Measurements from ENCODE around the gene ANKRD42.

DNA sequence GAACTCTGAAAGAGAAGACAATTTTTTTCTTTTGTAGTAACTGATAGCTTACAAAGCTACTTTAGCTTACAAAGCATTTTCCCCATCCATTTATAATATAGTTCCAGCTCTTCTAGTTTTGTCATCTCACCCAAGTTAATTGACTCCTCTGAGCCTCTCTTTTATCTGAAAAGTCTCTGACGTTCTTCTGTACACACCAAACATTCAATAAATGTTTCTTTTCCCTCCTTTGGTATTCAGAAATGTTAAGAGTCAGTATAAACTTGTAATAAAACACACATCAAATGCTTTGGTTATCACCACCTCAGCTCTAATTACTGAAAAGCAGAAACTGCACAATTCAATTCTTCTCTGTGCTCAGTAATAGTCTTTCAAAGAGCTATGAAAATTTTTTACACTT, 86.7 kb downstream of the ANKRD42 start:
- TF ChIP-seq POLR2AphosphoS5 (IDR thresholded peaks at IDR 0.05; ENCODE audit: low read depth) = no peak
- TF ChIP-seq, protein P1, sequence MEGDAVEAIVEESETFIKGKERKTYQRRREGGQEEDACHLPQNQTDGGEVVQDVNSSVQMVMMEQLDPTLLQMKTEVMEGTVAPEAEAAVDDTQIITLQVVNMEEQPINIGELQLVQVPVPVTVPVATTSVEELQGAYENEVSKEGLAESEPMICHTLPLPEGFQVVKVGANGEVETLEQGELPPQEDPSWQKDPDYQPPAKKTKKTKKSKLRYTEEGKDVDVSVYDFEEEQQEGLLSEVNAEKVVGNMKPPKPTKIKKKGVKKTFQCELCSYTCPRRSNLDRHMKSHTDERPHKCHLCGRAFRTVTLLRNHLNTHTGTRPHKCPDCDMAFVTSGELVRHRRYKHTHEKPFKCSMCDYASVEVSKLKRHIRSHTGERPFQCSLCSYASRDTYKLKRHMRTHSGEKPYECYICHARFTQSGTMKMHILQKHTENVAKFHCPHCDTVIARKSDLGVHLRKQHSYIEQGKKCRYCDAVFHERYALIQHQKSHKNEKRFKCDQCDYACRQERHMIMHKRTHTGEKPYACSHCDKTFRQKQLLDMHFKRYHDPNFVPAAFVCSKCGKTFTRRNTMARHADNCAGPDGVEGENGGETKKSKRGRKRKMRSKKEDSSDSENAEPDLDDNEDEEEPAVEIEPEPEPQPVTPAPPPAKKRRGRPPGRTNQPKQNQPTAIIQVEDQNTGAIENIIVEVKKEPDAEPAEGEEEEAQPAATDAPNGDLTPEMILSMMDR (IDR thresholded peaks at IDR 0.05; ENCODE audit: insufficient read depth, low read length) = no peak
- TF ChIP-seq, protein P2, sequence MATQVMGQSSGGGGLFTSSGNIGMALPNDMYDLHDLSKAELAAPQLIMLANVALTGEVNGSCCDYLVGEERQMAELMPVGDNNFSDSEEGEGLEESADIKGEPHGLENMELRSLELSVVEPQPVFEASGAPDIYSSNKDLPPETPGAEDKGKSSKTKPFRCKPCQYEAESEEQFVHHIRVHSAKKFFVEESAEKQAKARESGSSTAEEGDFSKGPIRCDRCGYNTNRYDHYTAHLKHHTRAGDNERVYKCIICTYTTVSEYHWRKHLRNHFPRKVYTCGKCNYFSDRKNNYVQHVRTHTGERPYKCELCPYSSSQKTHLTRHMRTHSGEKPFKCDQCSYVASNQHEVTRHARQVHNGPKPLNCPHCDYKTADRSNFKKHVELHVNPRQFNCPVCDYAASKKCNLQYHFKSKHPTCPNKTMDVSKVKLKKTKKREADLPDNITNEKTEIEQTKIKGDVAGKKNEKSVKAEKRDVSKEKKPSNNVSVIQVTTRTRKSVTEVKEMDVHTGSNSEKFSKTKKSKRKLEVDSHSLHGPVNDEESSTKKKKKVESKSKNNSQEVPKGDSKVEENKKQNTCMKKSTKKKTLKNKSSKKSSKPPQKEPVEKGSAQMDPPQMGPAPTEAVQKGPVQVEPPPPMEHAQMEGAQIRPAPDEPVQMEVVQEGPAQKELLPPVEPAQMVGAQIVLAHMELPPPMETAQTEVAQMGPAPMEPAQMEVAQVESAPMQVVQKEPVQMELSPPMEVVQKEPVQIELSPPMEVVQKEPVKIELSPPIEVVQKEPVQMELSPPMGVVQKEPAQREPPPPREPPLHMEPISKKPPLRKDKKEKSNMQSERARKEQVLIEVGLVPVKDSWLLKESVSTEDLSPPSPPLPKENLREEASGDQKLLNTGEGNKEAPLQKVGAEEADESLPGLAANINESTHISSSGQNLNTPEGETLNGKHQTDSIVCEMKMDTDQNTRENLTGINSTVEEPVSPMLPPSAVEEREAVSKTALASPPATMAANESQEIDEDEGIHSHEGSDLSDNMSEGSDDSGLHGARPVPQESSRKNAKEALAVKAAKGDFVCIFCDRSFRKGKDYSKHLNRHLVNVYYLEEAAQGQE (IDR thresholded peaks at IDR 0.05; ENCODE audit: insufficient replicate concordance, low read depth) = no peak
